Nephron (organoid): ENCODE results near the gene MICALL1.

Experiments
- H3K27ac Mint-ChIP-seq, 3 experiments: 2 replicates each; pipeline ENCODE4 v1.8.0; 2020; ENCODE audit warnings: mixed read lengths in 3 of 3, mild to moderate bottlenecking in 2 of 3, moderate library complexity in 1 of 3
- H3K27me3 Mint-ChIP-seq: 2 replicates; pipeline ENCODE4 v1.8.0; 2021; ENCODE audit warnings: low read depth, mild to moderate bottlenecking, moderate library complexity, mixed read lengths
- H3K36me3 Mint-ChIP-seq: 2 replicates; pipeline ENCODE4 v1.8.0; 2020; ENCODE audit warnings: low read depth, mixed read lengths
- H3K4me1 Mint-ChIP-seq: 2 replicates; pipeline ENCODE4 v1.8.0; 2020; ENCODE audit warnings: mixed read lengths
- H3K4me3 Mint-ChIP-seq, 3 experiments: 2 replicates each; pipeline ENCODE4 v1.8.0; 2020; ENCODE audit warnings: mild to moderate bottlenecking in 3 of 3, mixed read lengths in 3 of 3, moderate library complexity in 2 of 3
- H3K9me3 Mint-ChIP-seq: 2 replicates; pipeline ENCODE4 v1.8.0; 2020; ENCODE audit warnings: mixed read lengths
- TF ChIP-seq, protein P1 (sequence below), 3 experiments: fragments of 200-600 bp; sonication (generic); IDR thresholded peaks; one replicate each; pipeline ENCODE4 v1.5.0; 2021; ENCODE audit warnings: antibody characterized with exemption in 3 of 3; ENCODE audit not compliant: unreplicated experiment in 3 of 3

MICALL1 gene

DNA sequence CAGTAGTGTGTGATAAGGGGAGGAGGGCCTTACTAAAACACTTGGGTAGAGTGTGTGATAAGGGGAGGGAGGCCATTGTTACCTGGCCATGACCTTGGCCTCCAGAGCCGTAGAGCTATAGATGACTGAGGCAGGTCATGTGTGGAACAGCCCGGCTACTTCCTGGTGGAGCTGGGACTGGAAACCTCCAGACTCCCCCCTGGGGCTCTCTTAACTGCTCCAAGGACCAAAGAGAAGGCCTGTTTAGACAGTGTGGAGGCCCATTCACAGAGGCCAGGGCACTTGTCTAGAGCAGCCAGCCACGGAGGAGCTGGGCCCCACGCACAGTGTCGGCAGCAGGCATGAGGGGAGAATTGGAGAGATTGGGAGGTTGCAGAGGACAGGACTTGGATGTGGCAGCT, 12.5 kb upstream of the MICALL1 start:
- Mint-ChIP-seq H3K36me3 (peaks cover 22% of the 10 kb centered on the region), H3K4me3 (no peak overlapping the region), H3K9me3 (no peaks in the 10 kb centered on the region), H3K27me3 (peaks cover 3% of the 10 kb centered on the region), H3K27ac (peak overlapping the region; percentile 11 to 37 (median 13)), H3K4me1 (peaks cover 51% of the 10 kb centered on the region)
- TF ChIP-seq, protein P1, sequence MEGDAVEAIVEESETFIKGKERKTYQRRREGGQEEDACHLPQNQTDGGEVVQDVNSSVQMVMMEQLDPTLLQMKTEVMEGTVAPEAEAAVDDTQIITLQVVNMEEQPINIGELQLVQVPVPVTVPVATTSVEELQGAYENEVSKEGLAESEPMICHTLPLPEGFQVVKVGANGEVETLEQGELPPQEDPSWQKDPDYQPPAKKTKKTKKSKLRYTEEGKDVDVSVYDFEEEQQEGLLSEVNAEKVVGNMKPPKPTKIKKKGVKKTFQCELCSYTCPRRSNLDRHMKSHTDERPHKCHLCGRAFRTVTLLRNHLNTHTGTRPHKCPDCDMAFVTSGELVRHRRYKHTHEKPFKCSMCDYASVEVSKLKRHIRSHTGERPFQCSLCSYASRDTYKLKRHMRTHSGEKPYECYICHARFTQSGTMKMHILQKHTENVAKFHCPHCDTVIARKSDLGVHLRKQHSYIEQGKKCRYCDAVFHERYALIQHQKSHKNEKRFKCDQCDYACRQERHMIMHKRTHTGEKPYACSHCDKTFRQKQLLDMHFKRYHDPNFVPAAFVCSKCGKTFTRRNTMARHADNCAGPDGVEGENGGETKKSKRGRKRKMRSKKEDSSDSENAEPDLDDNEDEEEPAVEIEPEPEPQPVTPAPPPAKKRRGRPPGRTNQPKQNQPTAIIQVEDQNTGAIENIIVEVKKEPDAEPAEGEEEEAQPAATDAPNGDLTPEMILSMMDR (IDR thresholded peaks at IDR 0.05; ENCODE audit: unreplicated experiment in 3 of 3) = no peak

DNA sequence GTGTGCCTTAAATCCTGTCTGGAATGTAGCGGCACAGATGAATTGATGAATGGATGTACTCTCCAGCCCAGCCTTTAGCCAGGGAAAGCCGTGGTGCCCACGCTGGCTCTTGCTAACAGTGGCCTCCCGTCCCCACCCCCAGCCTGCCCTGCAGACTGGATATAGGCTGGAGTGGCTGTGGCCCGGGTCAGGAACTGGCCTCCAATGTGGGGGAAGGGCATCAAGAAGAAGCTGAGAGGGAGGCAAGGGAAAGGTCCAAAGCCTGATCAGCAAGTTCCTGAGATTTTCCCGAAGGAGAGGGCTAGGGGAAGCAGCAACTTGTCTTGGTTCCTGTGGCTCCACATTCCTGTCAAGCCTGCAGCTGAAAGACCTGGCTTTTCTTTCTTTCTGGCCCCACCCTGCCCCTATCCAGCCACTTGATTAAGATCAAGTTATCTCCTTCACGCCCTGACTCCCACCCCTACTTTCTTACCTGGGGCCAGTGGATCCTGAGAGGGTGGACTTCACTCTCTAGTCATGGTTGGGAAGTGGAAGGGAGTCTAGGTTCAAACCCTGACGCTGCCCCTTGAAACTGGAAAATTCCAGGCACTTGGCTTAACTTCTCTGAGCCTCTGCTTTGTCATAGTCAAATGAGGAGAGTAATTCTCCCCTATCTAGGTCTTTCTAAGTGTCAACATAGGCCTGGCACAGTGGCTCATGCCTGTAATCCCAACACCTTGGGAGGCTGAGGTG, 11.0 kb upstream of the MICALL1 start:
- H3K9me3 Mint-ChIP-seq = no peaks in the 10 kb centered on the region
- H3K27ac Mint-ChIP-seq = peak overlapping the region; percentile 81 to 87 (median 86)
- peaks cover 12% of the 10 kb centered on the region for H3K36me3 Mint-ChIP-seq
- H3K27me3 Mint-ChIP-seq = peaks cover 3% of the 10 kb centered on the region
- H3K4me1 Mint-ChIP-seq = peaks cover 53% of the 10 kb centered on the region
- no peak overlapping the region for H3K4me3 Mint-ChIP-seq
- TF ChIP-seq, protein P1 (IDR thresholded peaks at IDR 0.05; ENCODE audit: unreplicated experiment in 3 of 3) = no peak

DNA sequence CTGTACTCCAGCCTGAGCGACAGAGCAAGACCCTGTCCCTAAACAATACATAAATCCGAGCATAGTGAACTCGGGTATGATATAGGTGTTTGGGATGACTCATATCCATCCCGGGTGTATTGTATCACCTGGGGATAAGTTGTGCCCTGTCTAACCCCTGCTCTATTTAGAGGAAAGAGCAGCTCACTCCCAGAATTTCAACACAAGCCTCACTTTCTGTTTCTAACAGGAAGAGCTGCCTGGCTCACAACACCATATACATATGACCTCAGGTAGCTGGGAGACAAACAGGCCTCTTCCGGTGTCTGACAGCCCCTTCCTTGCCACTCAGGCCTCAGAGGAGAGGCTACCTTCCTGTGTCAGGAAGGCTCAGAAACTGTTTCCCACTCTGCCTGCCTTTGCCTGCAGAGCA, 9.9 kb upstream of the MICALL1 start:
- H3K27me3 Mint-ChIP-seq = peaks cover 3% of the 10 kb centered on the region
- peaks cover 52% of the 10 kb centered on the region for H3K4me1 Mint-ChIP-seq
- H3K36me3 Mint-ChIP-seq = peaks cover 9% of the 10 kb centered on the region
- TF ChIP-seq, protein P1 (IDR thresholded peaks at IDR 0.05; ENCODE audit: unreplicated experiment in 3 of 3) = no peak
- peak overlapping the region; percentile 87 to 90 (median 88) for H3K27ac Mint-ChIP-seq
- H3K9me3 Mint-ChIP-seq = no peaks in the 10 kb centered on the region
- no peak overlapping the region for H3K4me3 Mint-ChIP-seq

DNA sequence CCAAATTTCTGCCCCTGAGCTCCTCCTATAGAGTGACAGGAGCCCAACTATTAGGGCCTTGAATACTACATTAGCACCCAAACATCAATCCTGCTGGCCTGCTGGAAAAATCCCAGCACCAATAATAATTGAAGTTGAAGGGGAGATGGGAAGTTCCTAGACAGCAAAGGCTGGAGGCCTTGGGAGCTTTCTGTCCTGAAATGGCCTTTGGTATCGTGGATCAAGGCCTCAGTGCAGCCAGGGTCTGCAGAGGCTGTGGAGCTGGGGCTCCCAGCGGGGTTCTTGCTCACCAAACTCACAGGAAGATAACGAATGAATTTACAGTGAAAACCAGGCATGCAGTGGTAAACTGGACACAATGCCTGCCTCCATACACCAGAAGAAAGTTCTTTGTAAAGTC, 9.2 kb upstream of the MICALL1 start:
- Mint-ChIP-seq H3K9me3 (no peaks in the 10 kb centered on the region), H3K36me3 (peaks cover 1% of the 10 kb centered on the region), H3K27me3 (peaks cover 6% of the 10 kb centered on the region), H3K4me3 (no peak overlapping the region), H3K27ac (peak overlapping the region; percentile 87 to 90 (median 88)), H3K4me1 (peaks cover 44% of the 10 kb centered on the region)
- TF ChIP-seq, protein P1 (IDR thresholded peaks at IDR 0.05; ENCODE audit: unreplicated experiment in 3 of 3) = no peak

DNA sequence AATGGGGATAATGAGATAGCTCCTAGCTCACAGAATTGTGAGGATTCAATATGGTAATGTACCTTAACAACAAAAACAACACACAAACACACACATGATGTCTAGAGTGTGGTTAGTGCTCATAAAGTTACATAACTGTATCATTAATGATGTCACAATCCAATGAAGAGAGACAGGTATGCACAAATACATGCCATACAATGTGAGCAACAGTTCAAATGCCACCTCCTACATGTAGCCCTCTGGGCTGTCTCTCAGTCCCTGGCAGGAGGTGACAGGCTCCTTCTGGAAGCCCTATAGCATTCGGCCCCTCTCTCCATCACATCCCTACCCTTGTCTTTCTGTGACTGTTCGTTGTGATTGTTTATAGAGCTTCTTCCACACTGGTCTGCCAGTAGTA, 8.3 kb upstream of the MICALL1 start:
- no peaks in the 10 kb centered on the region for H3K36me3 Mint-ChIP-seq
- H3K4me1 Mint-ChIP-seq = peaks cover 38% of the 10 kb centered on the region
- H3K4me3 Mint-ChIP-seq = no peak overlapping the region
- no peaks in the 10 kb centered on the region for H3K9me3 Mint-ChIP-seq
- TF ChIP-seq, protein P1 (IDR thresholded peaks at IDR 0.05; ENCODE audit: unreplicated experiment in 3 of 3) = no peak
- peaks cover 5% of the 10 kb centered on the region for H3K27me3 Mint-ChIP-seq
- peak overlapping the region in 2 of 3 experiments; percentile 48 to 51 for H3K27ac Mint-ChIP-seq
